PC-9 (cell line): ENCODE data around the gene SLC10A7.

Experiments
- EZH2 ChIP-seq: fragments of 200-600 bp; sonication (generic); IDR thresholded peaks from 2 replicates; pipeline ENCODE4 v1.8.0; 2017; ENCODE audit warnings: antibody characterized with exemption, low read depth
- TF ChIP-seq, protein P1 (sequence below): fragments of 200-600 bp; sonication (generic); conservative IDR thresholded peaks from 2 replicates; pipeline ENCODE4 v1.6.1; 2017; ENCODE audit warnings: mixed run types, antibody characterized with exemption, mild to moderate bottlenecking, moderate library complexity

DNA sequence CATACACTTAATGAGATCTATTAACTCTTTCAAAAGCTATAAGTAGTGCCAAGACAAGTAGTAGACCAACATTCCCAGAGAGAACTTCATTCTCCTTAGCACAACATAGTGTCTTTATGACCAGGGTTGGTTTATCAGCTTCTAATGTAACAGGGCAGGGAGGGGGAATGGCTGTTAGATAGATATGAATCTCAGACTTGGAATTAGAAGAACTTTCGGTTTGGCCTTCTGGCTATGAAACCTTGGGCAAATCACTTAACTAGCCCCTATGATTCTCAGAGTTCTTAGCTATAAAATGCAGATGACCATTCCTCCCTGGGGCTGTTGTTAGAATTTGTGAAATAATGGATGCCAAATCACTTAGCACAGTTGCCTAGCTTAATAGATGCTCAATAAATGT is 132.2 kb downstream of the SLC10A7 start:
- TF ChIP-seq, protein P1, sequence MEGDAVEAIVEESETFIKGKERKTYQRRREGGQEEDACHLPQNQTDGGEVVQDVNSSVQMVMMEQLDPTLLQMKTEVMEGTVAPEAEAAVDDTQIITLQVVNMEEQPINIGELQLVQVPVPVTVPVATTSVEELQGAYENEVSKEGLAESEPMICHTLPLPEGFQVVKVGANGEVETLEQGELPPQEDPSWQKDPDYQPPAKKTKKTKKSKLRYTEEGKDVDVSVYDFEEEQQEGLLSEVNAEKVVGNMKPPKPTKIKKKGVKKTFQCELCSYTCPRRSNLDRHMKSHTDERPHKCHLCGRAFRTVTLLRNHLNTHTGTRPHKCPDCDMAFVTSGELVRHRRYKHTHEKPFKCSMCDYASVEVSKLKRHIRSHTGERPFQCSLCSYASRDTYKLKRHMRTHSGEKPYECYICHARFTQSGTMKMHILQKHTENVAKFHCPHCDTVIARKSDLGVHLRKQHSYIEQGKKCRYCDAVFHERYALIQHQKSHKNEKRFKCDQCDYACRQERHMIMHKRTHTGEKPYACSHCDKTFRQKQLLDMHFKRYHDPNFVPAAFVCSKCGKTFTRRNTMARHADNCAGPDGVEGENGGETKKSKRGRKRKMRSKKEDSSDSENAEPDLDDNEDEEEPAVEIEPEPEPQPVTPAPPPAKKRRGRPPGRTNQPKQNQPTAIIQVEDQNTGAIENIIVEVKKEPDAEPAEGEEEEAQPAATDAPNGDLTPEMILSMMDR = no peak
- TF ChIP-seq EZH2 = no peak
